VCaP (cell line): ENCODE measurements around the gene CABP7.

Experiments used
- H3K27ac ChIP-seq: fragments of 450-650 bp; 2 replicates; pipeline ENCODE4 v1.5.1; 2017
- CTCF ChIP-seq: fragments of 450-650 bp; conservative IDR thresholded peaks from 2 replicates; pipeline ENCODE4 v1.5.1; 2017; ENCODE audit warnings: mild to moderate bottlenecking, moderate library complexity

Gene CABP7

GRCh38 chr22:29741926-29742325, 22.1 kb downstream of the CABP7 start:
- no peak for TF ChIP-seq CTCF
- no peak overlapping the region for H3K27ac ChIP-seq

- no peak for TF ChIP-seq CTCF
Observed at GRCh38 chr22:29742326-29742725, 22.5 kb downstream of the CABP7 start.

GRCh38 chr22:29744902-29745301, 25.1 kb downstream of the CABP7 start:
- no peak for TF ChIP-seq CTCF

More at GRCh38 chr22:29742326-29742725, 22.5 kb downstream of the CABP7 start:
- H3K27ac ChIP-seq, result no peak overlapping the region

GRCh38 chr22:29747832-29748231, 28.0 kb downstream of the CABP7 start:
- no peak for TF ChIP-seq CTCF
- H3K27ac ChIP-seq, result no peak overlapping the region

More at GRCh38 chr22:29744902-29745301, 25.1 kb downstream of the CABP7 start:
- H3K27ac ChIP-seq, result no peak overlapping the region

GRCh38 chr22:29748248-29748893, 28.6 kb downstream of the CABP7 start:
- TF ChIP-seq CTCF, result no peak
- no peak overlapping the region for H3K27ac ChIP-seq

GRCh38 chr22:29750029-29750428, 30.2 kb downstream of the CABP7 start:
- H3K27ac ChIP-seq, result no peak overlapping the region
- no peak for TF ChIP-seq CTCF

GRCh38 chr22:29750559-29751538, 31.0 kb downstream of the CABP7 start:
- TF ChIP-seq CTCF, result no peak
- no peak overlapping the region for H3K27ac ChIP-seq
